Right lobe of liver (tissue), 4 donors: ENCODE results near the gene DUSP12.

Experiments used
- POLR2A ChIP-seq: fragments of 450-650 bp; IDR thresholded peaks from one replicate; pipeline ENCODE4 v1.6.1; 2017; ENCODE audit warnings: antibody characterized with exemption, mild to moderate bottlenecking
- TF ChIP-seq, protein P1 (sequence below), 4 donors: fragments of 200-600 bp in 3 of 4; fragments of 450-650 bp in 1 of 4; IDR thresholded peaks; one replicate each; pipeline versions ENCODE4 v1.5.1 to v1.8.0; 2016 to 2022; ENCODE audit warnings: antibody characterized with exemption in 4 of 4, mild to moderate bottlenecking in 2 of 4
- donor health status: DM: no; HTN: no; CAD: no.
- donor health status: DM: no; HTN: no; CAD: no.
- donor health status: DM: no; HTN: yes; CAD: no.

DNA sequence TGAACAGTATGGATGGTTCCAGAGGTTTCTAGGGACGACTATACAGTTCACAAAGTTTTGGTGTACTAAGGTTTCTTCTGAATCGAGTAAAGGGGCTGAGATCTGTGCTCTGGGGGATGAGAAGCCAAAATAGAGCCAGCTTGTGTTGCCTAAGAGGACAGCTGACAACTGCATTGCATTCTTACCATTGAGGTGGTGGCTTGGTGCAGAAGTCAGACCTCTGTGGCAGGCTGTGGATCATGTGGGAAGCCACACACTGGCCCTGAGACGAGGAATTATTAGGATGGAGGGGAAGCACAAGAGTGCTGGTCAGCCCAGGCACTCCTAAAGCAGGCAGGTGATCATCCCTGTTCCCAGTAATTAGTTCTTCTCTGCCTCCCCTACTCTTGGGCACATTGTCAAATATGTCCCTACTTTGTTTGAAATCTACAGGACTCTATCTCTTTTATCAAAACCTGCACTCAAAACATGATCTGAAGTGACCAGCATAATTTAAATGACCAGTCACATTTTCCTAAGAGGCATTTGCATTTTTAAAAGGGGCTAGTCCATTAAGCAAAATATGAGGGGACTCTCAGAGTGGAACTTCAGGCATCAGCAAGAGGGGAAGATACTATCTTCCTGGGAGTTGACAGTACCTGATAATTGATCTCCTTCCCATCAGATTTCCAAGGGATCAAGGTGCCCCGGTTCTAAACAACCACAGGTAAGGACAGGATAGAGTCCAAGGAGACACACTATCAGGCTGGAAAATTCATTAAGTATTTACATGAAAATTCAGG is 28.4 kb upstream of the DUSP12 start, which contains the start of gene FCRLB:
- TF ChIP-seq, protein P1, sequence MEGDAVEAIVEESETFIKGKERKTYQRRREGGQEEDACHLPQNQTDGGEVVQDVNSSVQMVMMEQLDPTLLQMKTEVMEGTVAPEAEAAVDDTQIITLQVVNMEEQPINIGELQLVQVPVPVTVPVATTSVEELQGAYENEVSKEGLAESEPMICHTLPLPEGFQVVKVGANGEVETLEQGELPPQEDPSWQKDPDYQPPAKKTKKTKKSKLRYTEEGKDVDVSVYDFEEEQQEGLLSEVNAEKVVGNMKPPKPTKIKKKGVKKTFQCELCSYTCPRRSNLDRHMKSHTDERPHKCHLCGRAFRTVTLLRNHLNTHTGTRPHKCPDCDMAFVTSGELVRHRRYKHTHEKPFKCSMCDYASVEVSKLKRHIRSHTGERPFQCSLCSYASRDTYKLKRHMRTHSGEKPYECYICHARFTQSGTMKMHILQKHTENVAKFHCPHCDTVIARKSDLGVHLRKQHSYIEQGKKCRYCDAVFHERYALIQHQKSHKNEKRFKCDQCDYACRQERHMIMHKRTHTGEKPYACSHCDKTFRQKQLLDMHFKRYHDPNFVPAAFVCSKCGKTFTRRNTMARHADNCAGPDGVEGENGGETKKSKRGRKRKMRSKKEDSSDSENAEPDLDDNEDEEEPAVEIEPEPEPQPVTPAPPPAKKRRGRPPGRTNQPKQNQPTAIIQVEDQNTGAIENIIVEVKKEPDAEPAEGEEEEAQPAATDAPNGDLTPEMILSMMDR (IDR thresholded peaks at IDR 0.05), result no peak
- no peak for TF ChIP-seq POLR2A
